Measurements from ENCODE around the gene TSPEAR.

GRCh38 chr21:44544566-44544965 lies 166.8 kb downstream of the TSPEAR start:
- TF ChIP-seq POLR2A (IDR thresholded peaks at IDR 0.05), result no peak
- TF ChIP-seq, protein P1, sequence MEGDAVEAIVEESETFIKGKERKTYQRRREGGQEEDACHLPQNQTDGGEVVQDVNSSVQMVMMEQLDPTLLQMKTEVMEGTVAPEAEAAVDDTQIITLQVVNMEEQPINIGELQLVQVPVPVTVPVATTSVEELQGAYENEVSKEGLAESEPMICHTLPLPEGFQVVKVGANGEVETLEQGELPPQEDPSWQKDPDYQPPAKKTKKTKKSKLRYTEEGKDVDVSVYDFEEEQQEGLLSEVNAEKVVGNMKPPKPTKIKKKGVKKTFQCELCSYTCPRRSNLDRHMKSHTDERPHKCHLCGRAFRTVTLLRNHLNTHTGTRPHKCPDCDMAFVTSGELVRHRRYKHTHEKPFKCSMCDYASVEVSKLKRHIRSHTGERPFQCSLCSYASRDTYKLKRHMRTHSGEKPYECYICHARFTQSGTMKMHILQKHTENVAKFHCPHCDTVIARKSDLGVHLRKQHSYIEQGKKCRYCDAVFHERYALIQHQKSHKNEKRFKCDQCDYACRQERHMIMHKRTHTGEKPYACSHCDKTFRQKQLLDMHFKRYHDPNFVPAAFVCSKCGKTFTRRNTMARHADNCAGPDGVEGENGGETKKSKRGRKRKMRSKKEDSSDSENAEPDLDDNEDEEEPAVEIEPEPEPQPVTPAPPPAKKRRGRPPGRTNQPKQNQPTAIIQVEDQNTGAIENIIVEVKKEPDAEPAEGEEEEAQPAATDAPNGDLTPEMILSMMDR (IDR thresholded peaks at IDR 0.05), result no peak

Data from thyroid gland (tissue), 4 donors.